ENCODE data around the gene C9.

DNA sequence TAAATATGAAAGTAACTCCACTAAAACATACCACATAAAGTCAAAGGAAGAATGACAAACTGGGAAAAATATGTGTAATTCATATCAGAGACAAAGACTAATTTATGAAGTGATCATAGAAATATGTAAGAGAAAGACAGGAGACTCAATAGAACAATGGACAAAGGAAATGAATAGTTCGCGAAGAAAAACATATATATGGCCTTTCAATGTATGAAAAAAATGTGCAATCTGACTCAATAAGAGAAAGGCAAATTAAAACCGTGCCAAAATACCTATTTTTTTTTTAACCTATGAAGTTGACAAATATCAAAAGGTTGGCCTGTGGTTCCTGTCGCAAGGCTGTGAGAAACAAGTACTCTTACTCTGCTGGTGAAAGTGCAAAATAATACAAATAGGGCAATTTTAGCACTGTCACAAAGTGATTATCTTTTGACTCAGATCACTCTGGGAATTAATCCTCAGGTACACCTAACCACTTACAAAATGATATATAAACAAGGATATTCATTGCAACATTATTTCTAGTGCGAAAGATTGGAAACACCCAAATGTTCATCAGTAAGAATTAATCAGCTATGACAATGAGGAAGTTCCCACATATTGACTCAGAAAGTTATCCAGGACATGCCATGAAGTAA lies 3.7 kb downstream of the C9 start:
- no peak for TF ChIP-seq POLR2A (IDR thresholded peaks at IDR 0.05)
- no peak for TF ChIP-seq CTCF (IDR thresholded peaks at IDR 0.05)
